OCI-LY3 (cell line): ENCODE data around the gene TSPAN9.
A peak's percentile ranks its signal among the peaks of the same experiment; 100 is the strongest.

Experiments
- H2AFZ ChIP-seq: fragments of 200-600, 300-600 bp; shearing (Covaris generic); 2 replicates; pipeline ENCODE4 v1.6.0; 2014; ENCODE audit warnings: antibody characterized with exemption, low read depth, low read length
- H3K27ac ChIP-seq: fragments of 200-600, 300-600 bp; sonication (generic); 2 replicates; pipeline ENCODE4 v1.5.1; 2014; ENCODE audit warnings: mild to moderate bottlenecking, low read length, moderate library complexity, mixed read lengths
- H3K27me3 ChIP-seq: fragments of 200-600, 300-600 bp; sonication (generic); 2 replicates; pipeline ENCODE4 v1.6.1; 2014; ENCODE audit warnings: low read depth, low read length, mixed read lengths
- H3K36me3 ChIP-seq: fragments of 200-600, 300-600 bp; sonication (generic); replicated peaks from 2 replicates; pipeline ENCODE3; 2014; ENCODE audit warnings: low read depth, low read length, mixed read lengths
- H3K4me1 ChIP-seq: fragments of 300-600, 200-600 bp; sonication (generic); 2 replicates; pipeline ENCODE4 v1.6.1; 2014; ENCODE audit warnings: low read length, mixed read lengths
- H3K4me2 ChIP-seq: fragments of 200-600, 300-600 bp; sonication (generic); 2 replicates; pipeline ENCODE4 v1.6.1; 2014; ENCODE audit warnings: low read length, mixed read lengths
- H3K4me3 ChIP-seq: fragments of 300-600, 200-600 bp; sonication (generic); 2 replicates; pipeline ENCODE4 v1.5.1; 2014; ENCODE audit warnings: antibody characterized with exemption, mild to moderate bottlenecking, low read length, moderate library complexity
- H3K79me2 ChIP-seq: fragments of 300-600, 200-600 bp; shearing (Covaris generic); 2 replicates; pipeline ENCODE4 v1.6.1; 2014; ENCODE audit warnings: mild to moderate bottlenecking, low read length, mixed read lengths
- H3K9ac ChIP-seq: fragments of 300-600, 200-600 bp; shearing (Covaris generic); 2 replicates; pipeline ENCODE4 v1.6.0; 2014; ENCODE audit warnings: mild to moderate bottlenecking, low read length, moderate library complexity
- H3K9me3 ChIP-seq: fragments of 200-600, 300-600 bp; shearing (Covaris generic); 2 replicates; pipeline ENCODE4 v1.6.1; 2014; ENCODE audit warnings: low read length, mixed read lengths; ENCODE audit not compliant: insufficient read depth
- H4K20me1 ChIP-seq: fragments of 200-600, 300-600 bp; sonication (generic); 2 replicates; pipeline ENCODE4 v1.6.1; 2016; ENCODE audit warnings: low read length, mixed read lengths; ENCODE audit not compliant: insufficient read depth
- EZH2phosphoT487 ChIP-seq: fragments of 200-600 bp; shearing (Covaris generic); IDR thresholded peaks from 2 replicates; pipeline ENCODE4 v1.6.1; 2018; ENCODE audit warnings: antibody characterized with exemption, mixed run types, low read depth
- TF ChIP-seq, protein P1 (sequence below): fragments of 200-600, 300-600 bp; sonication (generic); IDR thresholded peaks from 2 replicates; pipeline ENCODE4 v1.5.1; 2014; ENCODE audit warnings: antibody characterized with exemption, low read length, low read depth

Gene TSPAN9

GRCh38 chr12:3076730-3077571, at the start of gene TSPAN9:
TSS of gene TSPAN9 (plus strand) at chr12:3077379. CDS start at chr12:3201194, 123,815 bp downstream.
- Histone ChIP-seq H3K27me3 (peaks cover 27% of the 10 kb centered on the region), H3K9me3 (no peaks in the 10 kb centered on the region), H3K9ac (peak within 1 kb of the TSS; percentile 50; the same call in 1 of the 2 replicates), H3K79me2 (no peaks in the 10 kb centered on the region), H3K36me3 (no peaks in the 10 kb centered on the region), H3K4me1 (0 out of 2 replicates have a peak, but pooled peaks cover 2% of the 10 kb centered on the region), H4K20me1 (no peaks in the 10 kb centered on the region), H3K4me3 (peak within 1 kb of the TSS; percentile 80), H2AFZ (no peak within 1 kb of the TSS; the same call in 1 of the 2 replicates), H3K4me2 (peak within 1 kb of the TSS; percentile 83), H3K27ac (no peak within 1 kb of the TSS)
- no peak for TF ChIP-seq EZH2phosphoT487
- TF ChIP-seq, protein P1, sequence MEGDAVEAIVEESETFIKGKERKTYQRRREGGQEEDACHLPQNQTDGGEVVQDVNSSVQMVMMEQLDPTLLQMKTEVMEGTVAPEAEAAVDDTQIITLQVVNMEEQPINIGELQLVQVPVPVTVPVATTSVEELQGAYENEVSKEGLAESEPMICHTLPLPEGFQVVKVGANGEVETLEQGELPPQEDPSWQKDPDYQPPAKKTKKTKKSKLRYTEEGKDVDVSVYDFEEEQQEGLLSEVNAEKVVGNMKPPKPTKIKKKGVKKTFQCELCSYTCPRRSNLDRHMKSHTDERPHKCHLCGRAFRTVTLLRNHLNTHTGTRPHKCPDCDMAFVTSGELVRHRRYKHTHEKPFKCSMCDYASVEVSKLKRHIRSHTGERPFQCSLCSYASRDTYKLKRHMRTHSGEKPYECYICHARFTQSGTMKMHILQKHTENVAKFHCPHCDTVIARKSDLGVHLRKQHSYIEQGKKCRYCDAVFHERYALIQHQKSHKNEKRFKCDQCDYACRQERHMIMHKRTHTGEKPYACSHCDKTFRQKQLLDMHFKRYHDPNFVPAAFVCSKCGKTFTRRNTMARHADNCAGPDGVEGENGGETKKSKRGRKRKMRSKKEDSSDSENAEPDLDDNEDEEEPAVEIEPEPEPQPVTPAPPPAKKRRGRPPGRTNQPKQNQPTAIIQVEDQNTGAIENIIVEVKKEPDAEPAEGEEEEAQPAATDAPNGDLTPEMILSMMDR: no peak

GRCh38 chr12:3028108-3028507, 49.1 kb upstream of the TSPAN9 start:
- Histone ChIP-seq H3K27me3 (no peaks in the 10 kb centered on the region), H3K4me1 (no peaks in the 10 kb centered on the region), H3K27ac (no peak overlapping the region), H3K36me3 (no peaks in the 10 kb centered on the region), H3K4me2 (no peak overlapping the region), H3K9me3 (no peaks in the 10 kb centered on the region), H4K20me1 (no peaks in the 10 kb centered on the region), H2AFZ (no peak overlapping the region), H3K4me3 (no peak overlapping the region), H3K79me2 (no peaks in the 10 kb centered on the region), H3K9ac (no peak overlapping the region)
- TF ChIP-seq, protein P1: no peak
- no peak for TF ChIP-seq EZH2phosphoT487

- TF ChIP-seq, protein P1: no peak
- no peak for TF ChIP-seq EZH2phosphoT487
- Histone ChIP-seq H3K4me3 (no peak overlapping the region), H3K9ac (no peak overlapping the region), H3K79me2 (no peaks in the 10 kb centered on the region), H2AFZ (no peak overlapping the region), H3K4me1 (no peaks in the 10 kb centered on the region), H3K27me3 (no peaks in the 10 kb centered on the region), H3K36me3 (no peaks in the 10 kb centered on the region), H3K4me2 (no peak overlapping the region), H3K27ac (no peak overlapping the region), H4K20me1 (no peaks in the 10 kb centered on the region), H3K9me3 (no peaks in the 10 kb centered on the region)
These were observed 46.3 kb upstream of the TSPAN9 start for GRCh38 chr12:3030821-3031429.

DNA sequence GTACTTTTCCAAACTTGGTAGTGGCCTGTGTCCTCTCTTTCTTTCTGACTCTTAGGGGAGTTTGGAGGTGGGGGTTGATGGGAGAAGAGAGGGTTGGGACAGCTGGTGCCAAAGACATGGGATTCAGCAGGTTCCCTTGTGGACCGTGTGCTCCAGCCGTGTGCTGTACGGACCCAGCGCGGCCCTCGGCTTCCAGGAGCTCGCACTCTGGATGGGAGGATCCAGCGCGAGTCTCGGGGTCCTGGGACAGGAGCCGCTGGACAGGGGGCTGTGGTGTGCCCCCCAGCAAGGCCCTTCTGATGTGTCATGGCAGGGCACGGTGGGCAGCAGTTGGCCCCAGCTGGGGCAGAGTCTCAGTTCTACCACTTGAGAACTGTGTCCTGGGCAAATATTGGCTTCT, 45.0 kb upstream of the TSPAN9 start:
- H4K20me1 ChIP-seq: no peaks in the 10 kb centered on the region
- no peaks in the 10 kb centered on the region for H3K79me2 ChIP-seq
- no peak overlapping the region for H3K9ac ChIP-seq
- H3K4me3 ChIP-seq: no peak overlapping the region
- no peaks in the 10 kb centered on the region for H3K36me3 ChIP-seq
- H3K4me1 ChIP-seq: no peaks in the 10 kb centered on the region
- H3K27ac ChIP-seq: no peak overlapping the region
- no peak overlapping the region for H2AFZ ChIP-seq
- no peaks in the 10 kb centered on the region for H3K27me3 ChIP-seq
- H3K4me2 ChIP-seq: no peak overlapping the region
- H3K9me3 ChIP-seq: no peaks in the 10 kb centered on the region
- TF ChIP-seq, protein P1: no peak
- no peak for TF ChIP-seq EZH2phosphoT487
